GM23338 (cell line): ENCODE data around the gene CD247. TPM values are rescaled to one million over a fixed set of nuclear protein-coding genes. Genes with fewer than 3 reads are reported as not detected.
A peak's percentile ranks its signal among the peaks of the same experiment; 100 is the strongest.

Source experiments
- ATAC-seq: fragments of 200-7000 bp; cut with Tn5 transposase; 3 replicates; pipeline ENCODE4 v1.9.1; 2020
- DNase-seq: peaks from one replicate; pipeline ENCODE4 v3.0.0-alpha.2; 2015; ENCODE audit warnings: low spot score
- H2AFZ ChIP-seq: fragments of 200-600 bp; sonication (generic); 2 replicates; pipeline ENCODE4 v1.8.0; 2016; ENCODE audit warnings: antibody characterized with exemption, mild to moderate bottlenecking, moderate library complexity
- H3F3A ChIP-seq: fragments of 200-600 bp; sonication (generic); replicated peaks from 2 replicates; pipeline ENCODE4 v1.8.0; 2017; ENCODE audit warnings: antibody characterized with exemption, mixed run types, low read depth
- H3K27ac ChIP-seq: fragments of 200-600 bp; sonication (generic); 2 replicates; pipeline ENCODE4 v1.6.1; 2016; ENCODE audit warnings: low read depth
- H3K27me3 ChIP-seq: fragments of 200-600 bp; sonication (generic); 2 replicates; pipeline ENCODE4 v1.8.0; 2016; ENCODE audit warnings: mild to moderate bottlenecking, mixed run types, moderate library complexity; ENCODE audit not compliant: insufficient read depth
- H3K36me3 ChIP-seq: fragments of 200-600 bp; sonication (generic); 2 replicates; pipeline ENCODE4 v1.8.0; 2016; ENCODE audit warnings: mild to moderate bottlenecking; ENCODE audit not compliant: insufficient read depth
- H3K4me1 ChIP-seq: fragments of 200-600 bp; sonication (generic); 2 replicates; pipeline ENCODE4 v1.8.0; 2016; ENCODE audit warnings: mild to moderate bottlenecking, moderate library complexity; ENCODE audit not compliant: insufficient read depth
- H3K4me2 ChIP-seq: fragments of 200-600 bp; sonication (generic); 2 replicates; pipeline ENCODE4 v1.7.1; 2017; ENCODE audit warnings: mixed run types
- H3K4me3 ChIP-seq: fragments of 200-600 bp; sonication (generic); 2 replicates; pipeline ENCODE4 v1.6.1; 2016; ENCODE audit warnings: mixed run types
- H3K79me2 ChIP-seq: fragments of 200-600 bp; sonication (generic); replicated peaks from 2 replicates; pipeline ENCODE4 v1.8.0; 2017; ENCODE audit warnings: mild to moderate bottlenecking; ENCODE audit not compliant: insufficient read depth
- H3K9me2 ChIP-seq: fragments of 200-600 bp; sonication (generic); 2 replicates; pipeline ENCODE4 v1.8.0; 2017; ENCODE audit not compliant: insufficient read depth
- H4K20me1 ChIP-seq: fragments of 200-600 bp; sonication (generic); replicated peaks from 2 replicates; pipeline ENCODE4 v1.8.0; 2017; ENCODE audit warnings: mild to moderate bottlenecking; ENCODE audit not compliant: insufficient read depth
- H3K27ac Mint-ChIP-seq: 2 replicates; pipeline ENCODE4 v1.8.0; 2020; ENCODE audit warnings: inconsistent platforms, mild to moderate bottlenecking, moderate library complexity, mixed read lengths
- H3K27me3 Mint-ChIP-seq: 3 replicates; pipeline ENCODE4 v1.8.0; 2022; ENCODE audit warnings: low read depth, mild to moderate bottlenecking, moderate library complexity, mixed read lengths, inconsistent platforms; ENCODE audit not compliant: insufficient read depth, poor library complexity
- H3K36me3 Mint-ChIP-seq: 3 replicates; pipeline ENCODE4 v1.8.0; 2021; ENCODE audit warnings: low read depth, mild to moderate bottlenecking, inconsistent platforms, moderate library complexity, mixed read lengths
- H3K4me1 Mint-ChIP-seq: 3 replicates; pipeline ENCODE4 v1.8.0; 2020; ENCODE audit warnings: mild to moderate bottlenecking, inconsistent platforms, mixed read lengths
- H3K4me3 Mint-ChIP-seq: 3 replicates; pipeline ENCODE4 v1.8.0; 2021; ENCODE audit warnings: moderate library complexity, mild to moderate bottlenecking, inconsistent platforms, mixed read lengths
- H3K9me3 Mint-ChIP-seq: 3 replicates; pipeline ENCODE4 v1.8.0; 2020; ENCODE audit warnings: moderate library complexity, mild to moderate bottlenecking, inconsistent platforms, mixed read lengths
- CREB1 ChIP-seq: fragments of 250-450 bp; sonication (Bioruptor Pico); IDR thresholded peaks from 2 replicates; pipeline ENCODE4 v1.5.0; 2020; ENCODE audit warnings: low read depth, mild to moderate bottlenecking, moderate library complexity
- CTCF ChIP-seq, 2 experiments: fragments of 200-600 bp in 1 of 2; sonication (generic) in 1 of 2; conservative IDR thresholded peaks; 2 replicates each; pipeline versions ENCODE4 v1.5.1 to v1.6.1; 2016 to 2017; ENCODE audit warnings: antibody characterized with exemption in 2 of 2, low read depth in 2 of 2, mild to moderate bottlenecking in 2 of 2, moderate library complexity in 1 of 2
- ETS1 ChIP-seq: IDR thresholded peaks from 2 replicates; pipeline ENCODE4 v1.6.1; 2016; ENCODE audit warnings: antibody characterized with exemption
- EZH2 ChIP-seq: fragments of 200-600 bp; sonication (generic); IDR thresholded peaks from one replicate; pipeline ENCODE4 v1.8.0; 2017; ENCODE audit warnings: antibody characterized with exemption, mild to moderate bottlenecking, low read depth; ENCODE audit not compliant: unreplicated experiment
- EZH2phosphoT487 ChIP-seq: fragments of 200-600 bp; sonication (generic); IDR thresholded peaks from one replicate; pipeline ENCODE4 v1.8.1; 2018; ENCODE audit warnings: antibody characterized with exemption; ENCODE audit not compliant: unreplicated experiment
- JUNB ChIP-seq: IDR thresholded peaks from one replicate; pipeline ENCODE4 v1.6.1; 2016; ENCODE audit warnings: antibody characterized with exemption; ENCODE audit not compliant: unreplicated experiment
- NANOG ChIP-seq: IDR thresholded peaks from 2 replicates; pipeline ENCODE4 v1.6.1; 2016; ENCODE audit warnings: antibody characterized with exemption, borderline replicate concordance
- POLR2AphosphoS5 ChIP-seq: IDR thresholded peaks from 2 replicates; pipeline ENCODE4 v1.6.1; 2016; ENCODE audit warnings: antibody characterized with exemption, low read depth
- REST ChIP-seq: IDR thresholded peaks from one replicate; pipeline ENCODE4 v1.6.1; 2018; ENCODE audit warnings: antibody characterized with exemption; ENCODE audit not compliant: unreplicated experiment
- STAT1 ChIP-seq: IDR thresholded peaks from one replicate; pipeline ENCODE4 v1.6.1; 2016; ENCODE audit warnings: antibody characterized with exemption; ENCODE audit not compliant: unreplicated experiment
- ZNF114 ChIP-seq: fragments of 250-450 bp; sonication (Bioruptor Pico); IDR thresholded peaks from 2 replicates; pipeline ENCODE4 v1.5.0; 2020; ENCODE audit warnings: mild to moderate bottlenecking, moderate library complexity
- ZNF331 ChIP-seq: fragments of 250-450 bp; sonication (Bioruptor Pico); IDR thresholded peaks from 2 replicates; pipeline ENCODE4 v1.5.0; 2020; ENCODE audit warnings: low read depth, mild to moderate bottlenecking, moderate library complexity
- ZNF462 ChIP-seq: fragments of 250-450 bp; sonication (Bioruptor Pico); IDR thresholded peaks from 2 replicates; pipeline ENCODE4 v1.5.0; 2020; ENCODE audit warnings: mild to moderate bottlenecking, moderate library complexity
- polyA plus RNA-seq: library from polyadenylated mRNA; unstranded; fragments of >200 nt; fragmentation: Nextera tagmentation; extraction: Ambion mirVana; gene quantifications from 2 replicates; pipeline ENCODE4 v1.2.1, GENCODE V29; 2016
- total RNA-seq: library from RNA; depleted of rRNA; stranded (reverse); fragments of >200 nt; shearing (Covaris generic); gene quantifications from 2 replicates; pipeline ENCODE4 v1.2.3, GENCODE V29; 2014

Gene CD247
- total and polyA plus RNA-seq, 2 experiments from 2014 or later = 1.2 to 1.4 TPM

GRCh38 chr1:167412072-167412471, 106.3 kb downstream of the CD247 start:
- H3K4me3 ChIP-seq = no peak overlapping the region
- 0 out of 2 replicates have a peak, but pooled peaks cover 4% of the 10 kb centered on the region for H3K79me2 ChIP-seq
- no peaks in the 10 kb centered on the region for H3F3A ChIP-seq
- no peaks in the 10 kb centered on the region for H4K20me1 ChIP-seq
- DNase-seq (no peak), ATAC-seq (no peak)
- H3K4me1 ChIP-seq = no peaks in the 10 kb centered on the region
- H3K9me3 Mint-ChIP-seq = no peaks in the 10 kb centered on the region; the same call in 2 of the 3 replicates
- peak overlapping the region; percentile 78; the same call in 1 of the 2 replicates for H3K27ac Mint-ChIP-seq
- TF ChIP-seq EZH2phosphoT487 (no peak), CTCF (conservative IDR thresholded peaks at IDR 0.05; ENCODE audit: low read depth in 2 of 2) (no peak), NANOG (no peak), STAT1 (no peak), ETS1 (no peak), ZNF114 (CRISPR knock-in tag) (no peak), JUNB (no peak), EZH2 (no peak), REST (no peak), ZNF462 (CRISPR knock-in tag) (no peak), POLR2AphosphoS5 (no peak), CREB1 (CRISPR knock-in tag) (no peak), ZNF331 (CRISPR knock-in tag) (no peak)
- no peak overlapping the region for H3K4me2 ChIP-seq
- peaks cover 22% of the 10 kb centered on the region; the same call in 1 of the 2 replicates for H3K36me3 ChIP-seq
- H3K9me2 ChIP-seq = no peaks in the 10 kb centered on the region
- peaks cover 47% of the 10 kb centered on the region for H3K36me3 Mint-ChIP-seq
- no peaks in the 10 kb centered on the region for H3K27me3 ChIP-seq
- peaks cover 5% of the 10 kb centered on the region for H3K27me3 Mint-ChIP-seq
- no peak overlapping the region for H2AFZ ChIP-seq
- H3K27ac ChIP-seq = no peak overlapping the region
- H3K4me1 Mint-ChIP-seq = peaks cover 12% of the 10 kb centered on the region
- H3K4me3 Mint-ChIP-seq = no peak overlapping the region
